Stimulated activated naive B cell treated with anti-CD40 and anti-IgM and Interleukin-4, amounts not matched to agents 10 μg/mL and 1 μg/mL and 100 μg/mL, for 72 hours (primary cell): Measurements from ENCODE around the gene NOXO1.
A peak's percentile ranks its signal among the peaks of the same experiment; 100 is the strongest.

Experiments used
- ATAC-seq, 2 donors: fragments of 150-1000 bp; cut with Tn5 transposase; replicated peaks; 2 replicates each; pipeline ENCODE4 v1.10.0; 2021; ENCODE audit warnings: moderate library complexity in 1 of 2
- DNase-seq: peaks from one replicate; pipeline ENCODE4 v3.0.0; 2021
- H3K27ac Mint-ChIP-seq: one replicate; pipeline ENCODE4 v1.8.0; 2022; ENCODE audit warnings: mild to moderate bottlenecking, mixed read lengths
- H3K27me3 Mint-ChIP-seq, 2 donors: one replicate each; pipeline ENCODE4 v1.8.0; 2022; ENCODE audit warnings: mixed read lengths in 2 of 2
- H3K36me3 Mint-ChIP-seq, 2 donors: one replicate each; pipeline ENCODE4 v1.8.0; 2022; ENCODE audit warnings: mixed read lengths in 2 of 2, mild to moderate bottlenecking in 1 of 2
- H3K4me1 Mint-ChIP-seq, 2 donors: one replicate each; pipeline ENCODE4 v1.8.0; 2022; ENCODE audit warnings: mixed read lengths in 2 of 2, mild to moderate bottlenecking in 1 of 2
- H3K4me3 Mint-ChIP-seq, 2 donors: one replicate each; pipeline ENCODE4 v1.8.0; 2022; ENCODE audit warnings: mild to moderate bottlenecking in 2 of 2, mixed read lengths in 2 of 2, moderate library complexity in 1 of 2
- H3K9me3 Mint-ChIP-seq, 2 donors: one replicate each; pipeline ENCODE4 v1.8.0; 2022; ENCODE audit warnings: mixed read lengths in 2 of 2, mild to moderate bottlenecking in 1 of 2

The NOXO1 gene

GRCh38 chr16:1930338-1930720, 50.9 kb downstream of the NOXO1 start:
- Mint-ChIP-seq H3K9me3 (no peaks in the 10 kb centered on the region), H3K36me3 (no peaks in the 10 kb centered on the region), H3K4me1 (peaks cover 2 to 5% of the 10 kb centered on the region in 2 donors), H3K4me3 (no peak overlapping the region), H3K27ac (peak overlapping the region; percentile 71), H3K27me3 (peaks cover 3 to 8% of the 10 kb centered on the region in 2 donors)
- ATAC-seq (no peak), DNase-seq (no peak)

DNA sequence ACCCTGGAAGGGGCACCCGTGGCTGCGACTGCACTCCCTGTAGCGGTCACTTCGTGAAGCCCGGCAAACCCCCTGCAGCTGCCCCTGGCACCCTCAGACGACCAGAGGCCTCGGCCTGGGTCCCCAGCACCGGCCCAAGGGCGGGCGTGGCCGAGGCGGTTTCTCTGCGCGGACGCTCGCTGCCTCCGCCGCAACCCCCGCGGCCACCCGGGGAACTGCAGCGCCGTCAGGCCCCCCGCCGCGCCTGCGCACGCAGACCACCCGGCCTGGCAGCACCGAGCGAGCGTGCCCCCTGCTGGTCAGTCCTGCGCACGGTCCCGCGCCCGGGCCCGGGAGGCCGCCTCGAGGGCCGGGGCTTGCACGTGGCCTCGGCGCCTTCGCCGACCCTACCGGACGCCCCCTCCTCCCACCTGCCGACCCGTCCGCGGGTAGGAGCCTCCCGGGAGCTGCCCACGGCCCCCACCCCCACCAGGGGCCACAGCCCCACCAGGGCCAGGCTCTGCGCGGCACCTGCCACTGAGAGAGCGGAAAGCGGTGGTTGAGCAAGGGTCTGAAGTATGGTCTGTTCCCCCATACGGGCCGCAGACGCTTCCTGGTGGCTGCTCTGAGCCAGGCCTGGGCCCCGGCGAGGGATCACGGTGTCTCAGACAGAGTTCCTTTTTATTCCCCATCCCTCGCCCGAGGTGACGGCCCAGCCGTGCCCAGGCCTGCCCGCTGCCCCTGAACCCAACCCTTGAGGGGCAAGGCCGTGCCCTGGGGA, 51.5 kb downstream of the NOXO1 start:
- no peaks in the 10 kb centered on the region for H3K9me3 Mint-ChIP-seq
- peak overlapping the region; percentile 20 for H3K27ac Mint-ChIP-seq
- peak overlapping the region; percentile 73 to 82 for H3K4me3 Mint-ChIP-seq
- DNase-seq (peak; percentile 92), ATAC-seq (peak; percentile 94 to 95)
- peaks cover 2 to 5% of the 10 kb centered on the region in 2 donors for H3K4me1 Mint-ChIP-seq
- H3K36me3 Mint-ChIP-seq, result no peaks in the 10 kb centered on the region
- peaks cover 9 to 13% of the 10 kb centered on the region in 2 donors for H3K27me3 Mint-ChIP-seq

- peak; percentile 39 to 41 for ATAC-seq
- H3K9me3 Mint-ChIP-seq, result no peaks in the 10 kb centered on the region
- no peaks in the 10 kb centered on the region for H3K36me3 Mint-ChIP-seq
Measured at GRCh38 chr16:1929105-1929504, 52.2 kb downstream of the NOXO1 start.

More at GRCh38 chr16:1929105-1929504, 52.2 kb downstream of the NOXO1 start:
- H3K4me3 Mint-ChIP-seq, result peak overlapping the region; percentile 78 to 82
- H3K27ac Mint-ChIP-seq, result peak overlapping the region; percentile 47
- peaks cover 2 to 5% of the 10 kb centered on the region in 2 donors for H3K4me1 Mint-ChIP-seq
- H3K27me3 Mint-ChIP-seq, result peaks cover 15 to 20% of the 10 kb centered on the region in 2 donors
- no peak for DNase-seq
